NCI-H146 (cell line): ENCODE measurements around the gene LRMDA.
"Not testable (repeated sequence)": the region's sequence is repeated elsewhere in the genome, so short reads cannot be mapped to it uniquely, and the experiment has no call there.

Experiments used
- DNase-seq: peaks from one replicate; lab custom pipeline; 2025; lab: John Stamatoyannopoulos, UW

Gene LRMDA

DNA sequence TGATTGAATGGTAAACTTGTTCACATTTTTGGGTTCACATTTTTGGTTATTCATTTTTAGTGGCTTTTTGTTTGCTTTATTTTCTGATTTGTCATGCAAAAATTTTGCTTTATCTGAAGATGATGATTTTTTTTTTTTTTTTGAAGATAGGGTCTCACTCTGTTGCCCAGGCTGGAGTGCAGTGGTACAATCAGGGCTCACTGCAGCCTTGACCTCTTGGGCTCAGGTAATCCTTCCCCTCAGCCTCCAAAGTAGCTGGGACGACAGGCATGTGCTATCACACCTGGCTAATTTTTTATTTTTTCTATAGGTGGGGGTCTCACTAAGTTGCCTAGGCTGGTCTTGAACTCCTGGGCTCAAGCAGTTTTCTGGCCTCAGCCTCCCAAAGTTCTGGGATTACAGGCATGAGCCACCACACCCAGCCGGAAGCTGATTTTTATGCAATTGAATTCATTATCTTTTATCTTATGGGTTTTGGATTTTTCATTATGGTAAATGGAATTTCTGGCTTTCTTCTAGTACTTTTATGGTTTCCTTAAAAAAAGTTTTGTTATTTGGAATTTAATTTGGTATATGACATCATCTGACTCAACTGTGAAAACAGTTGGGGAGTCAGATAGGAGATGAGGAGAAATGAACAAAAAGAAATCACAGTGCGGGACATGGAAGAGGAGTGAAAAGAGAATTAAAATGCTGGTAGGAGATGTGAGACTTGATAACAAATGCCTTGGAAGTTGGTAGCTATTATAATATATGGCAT lies 158.7 kb downstream of the LRMDA start:
- DNase-seq = no peak

- no peak for DNase-seq
These were observed 160.8 kb downstream of the LRMDA start for GRCh38 chr10:75592151-75592787.

DNA sequence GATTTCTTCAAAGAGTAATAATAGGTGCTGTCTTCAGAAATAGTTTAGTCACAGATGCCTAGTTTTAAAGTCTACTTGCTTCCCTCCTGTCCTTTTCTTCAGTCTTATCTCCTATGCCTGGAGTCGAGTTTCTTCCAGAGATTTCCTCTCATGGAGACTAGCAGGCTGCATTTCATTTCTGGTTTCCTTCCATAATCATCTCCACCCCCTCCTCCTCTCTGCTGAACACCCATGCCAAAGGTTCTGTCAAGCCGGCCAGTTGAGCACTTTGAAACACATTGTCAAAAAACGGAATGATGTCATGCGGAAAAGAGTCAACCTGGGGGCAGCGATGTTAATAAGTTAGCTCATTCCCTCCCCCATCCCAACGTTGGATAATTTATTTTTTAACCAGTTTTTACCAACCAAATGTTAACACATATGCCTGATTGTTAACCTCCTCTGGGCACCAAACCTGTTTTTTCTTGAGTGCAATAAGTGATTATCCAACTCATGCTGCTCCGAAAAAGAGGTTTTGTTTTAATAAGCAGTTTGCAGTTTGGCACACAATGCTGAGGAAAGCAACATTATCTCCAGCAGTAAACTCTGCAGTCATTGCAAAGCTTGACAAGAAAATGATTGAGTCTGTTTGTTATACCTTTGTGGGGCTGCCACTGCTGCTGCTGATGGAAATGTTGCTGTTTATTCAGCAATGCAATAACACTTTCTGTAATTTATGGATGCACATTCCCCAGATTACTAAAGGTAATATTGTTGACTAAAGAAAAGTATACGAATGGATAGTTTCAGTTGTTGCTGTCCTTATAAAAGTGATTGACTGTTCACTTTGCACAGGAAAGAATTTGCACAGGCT lies 161.6 kb downstream of the LRMDA start:
- no peak for DNase-seq

DNA sequence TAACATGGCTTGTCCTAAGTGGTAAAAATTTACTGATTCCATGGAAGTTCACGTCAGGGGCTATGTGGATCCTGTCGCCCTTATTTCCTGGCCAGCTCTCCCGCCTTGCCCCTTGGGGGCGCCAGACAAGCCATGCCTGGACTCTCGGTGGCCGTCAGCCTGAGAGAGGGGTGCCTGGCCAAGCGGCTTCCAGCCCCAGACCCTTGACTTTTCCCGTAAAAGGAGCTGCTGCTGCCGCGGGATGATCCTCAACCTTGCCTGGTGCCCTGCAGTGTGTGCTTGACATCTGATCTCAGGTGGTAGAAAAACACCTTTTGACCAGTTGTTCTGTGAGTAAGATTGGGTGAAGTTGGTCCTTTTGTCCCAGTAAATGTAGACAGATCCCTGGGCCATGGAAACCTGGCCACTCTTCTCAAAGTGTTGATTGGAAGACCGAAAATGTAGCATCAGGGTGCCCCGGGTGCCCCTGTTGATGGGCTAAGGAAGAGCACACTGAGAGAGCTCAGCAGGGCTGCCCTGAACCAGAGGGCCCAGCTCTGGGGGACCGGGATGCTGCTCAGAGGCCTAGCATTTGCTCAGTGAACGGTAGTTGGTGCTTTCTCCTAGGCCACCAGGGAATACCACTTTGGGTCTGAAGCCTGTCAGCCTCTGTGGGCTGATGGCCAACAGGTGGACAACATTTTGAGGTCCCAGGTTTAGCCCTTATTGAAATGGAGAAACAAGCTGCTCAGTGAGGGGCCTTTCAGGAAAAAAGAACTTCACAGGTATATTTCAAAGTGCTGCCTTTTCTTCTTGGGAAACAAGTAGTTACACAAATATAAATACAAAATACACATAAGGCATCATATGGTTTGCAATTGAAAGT lies 162.5 kb downstream of the LRMDA start:
- peak; percentile 9 for DNase-seq

DNA sequence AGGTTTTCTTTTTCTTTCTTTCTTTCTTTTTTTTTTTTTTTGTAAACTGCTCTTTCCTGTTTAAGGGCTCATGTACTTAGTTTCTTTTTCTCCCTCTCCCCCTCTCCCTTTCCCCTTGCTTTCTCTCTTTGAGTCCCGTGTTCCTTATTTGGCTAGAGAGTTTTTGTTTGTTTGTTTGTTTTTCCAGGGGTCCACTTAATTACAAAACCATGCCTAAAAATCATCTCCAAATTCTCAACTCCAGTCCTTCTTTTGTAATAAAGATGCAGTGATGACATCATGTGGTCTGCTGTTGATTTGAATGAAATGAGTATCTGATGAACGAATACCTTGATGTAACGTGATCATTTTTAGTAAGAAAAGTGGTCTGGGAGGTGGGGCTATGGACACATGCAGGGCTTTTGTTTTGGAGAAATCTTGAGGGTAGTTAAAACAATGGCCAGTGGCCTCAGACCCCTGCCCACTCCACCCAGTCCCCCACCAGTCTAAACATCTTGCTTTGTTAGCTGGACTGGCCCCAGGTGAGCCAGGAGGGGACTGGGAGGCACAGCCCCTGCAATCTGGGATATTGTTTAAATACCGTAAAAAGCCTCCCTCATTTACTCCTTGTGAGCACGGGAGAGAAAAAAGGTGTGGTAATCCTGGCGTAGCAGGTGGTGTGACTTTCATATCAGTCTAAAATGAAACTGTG lies 165.7 kb downstream of the LRMDA start:
- peak; percentile 67 for DNase-seq

DNA sequence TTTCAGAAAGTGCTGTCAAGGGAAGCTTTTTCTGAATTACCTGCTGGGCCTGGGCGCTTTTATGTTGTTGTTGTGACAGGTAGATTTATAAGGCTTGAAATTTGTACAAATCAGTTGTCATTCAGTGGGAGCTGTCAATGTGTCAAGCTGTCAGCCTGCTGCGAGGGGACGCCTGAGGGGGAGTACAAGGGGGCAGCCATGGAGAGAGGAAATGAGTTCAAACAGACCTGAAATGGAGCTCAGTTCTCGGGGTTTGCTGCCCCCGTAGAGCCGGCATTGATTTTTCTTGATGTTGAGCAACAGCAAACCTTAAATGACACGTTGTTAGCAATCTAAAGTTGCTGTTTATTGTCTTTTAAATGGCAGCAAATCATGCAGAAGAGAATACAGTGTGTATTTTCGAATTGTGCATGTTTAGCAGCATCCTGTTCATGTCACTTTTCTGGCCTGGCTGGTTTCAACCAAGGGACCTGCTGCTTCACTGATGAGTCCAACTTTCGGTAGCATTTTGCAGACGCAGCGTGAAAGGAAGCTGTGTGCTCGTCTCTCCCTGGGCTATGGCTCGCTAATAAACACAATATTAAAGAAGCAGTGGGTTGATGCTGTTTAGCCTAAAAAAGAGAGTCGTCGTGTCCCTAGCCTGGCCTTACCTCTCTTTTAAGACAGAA lies 166.5 kb downstream of the LRMDA start:
- peak; percentile 58 for DNase-seq

GRCh38 chr10:75598998-75599397 lies 167.6 kb downstream of the LRMDA start:
- peak; percentile 21 for DNase-seq

DNA sequence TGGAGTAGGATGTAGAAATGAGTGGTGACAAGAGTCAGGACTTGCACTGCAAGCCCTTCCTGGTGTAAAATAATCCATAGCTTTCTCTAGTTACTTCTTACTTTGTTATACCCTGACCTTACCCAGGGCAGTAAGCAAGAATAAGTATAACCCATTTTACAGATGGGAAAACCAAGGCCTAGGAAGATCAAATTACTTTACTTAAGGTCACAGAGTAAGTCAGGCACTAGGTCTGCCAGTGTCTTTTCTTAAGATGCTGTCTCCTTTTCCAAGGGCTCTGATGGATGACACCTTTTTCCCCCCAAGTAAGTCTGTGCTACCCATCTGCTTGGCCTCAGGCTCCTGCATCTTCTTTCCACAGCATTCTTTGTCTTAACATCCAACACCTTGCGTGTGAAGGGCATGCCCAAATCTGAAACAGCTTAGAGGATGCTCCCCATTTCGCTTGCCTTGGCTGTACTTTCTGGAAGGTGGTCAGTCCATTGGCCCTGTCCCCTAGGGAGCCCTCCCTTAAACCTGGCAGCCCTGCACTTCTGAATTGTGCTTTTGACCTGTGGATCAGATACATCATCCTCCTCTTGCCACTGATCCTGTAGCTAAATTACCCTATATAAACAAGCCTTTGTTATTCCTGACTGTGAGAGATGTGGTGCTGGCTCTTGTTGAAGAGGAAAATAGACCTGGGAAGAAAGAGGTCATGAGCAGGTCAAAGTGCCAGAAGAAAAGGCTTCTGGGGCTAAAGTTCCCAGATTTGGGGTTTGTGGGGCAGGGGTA lies 168.6 kb downstream of the LRMDA start:
- DNase-seq = peak; percentile 58

GRCh38 chr10:75600833-75601232 lies 169.4 kb downstream of the LRMDA start:
- peak; percentile 36 for DNase-seq

DNA sequence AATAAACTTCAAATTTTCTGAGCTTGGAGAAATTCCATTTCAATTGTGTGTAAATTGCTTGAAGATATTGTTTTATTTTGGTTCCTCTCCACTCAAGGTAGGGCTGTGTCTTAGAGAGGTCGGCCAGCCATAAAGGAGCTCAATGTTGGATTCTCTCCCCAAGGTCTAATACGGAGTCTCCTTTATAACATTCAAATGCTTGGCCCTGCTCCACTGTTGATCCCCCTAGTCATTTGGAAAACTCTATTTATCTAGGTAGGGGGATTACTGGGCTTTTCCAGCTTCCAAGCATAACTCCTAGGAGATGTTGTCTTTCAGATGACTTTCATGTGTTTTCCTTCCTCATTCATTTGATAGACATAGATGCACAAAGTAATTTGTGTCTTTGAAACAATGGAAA lies 170.9 kb downstream of the LRMDA start:
- DNase-seq = no peak

GRCh38 chr10:75605096-75605495 lies 173.7 kb downstream of the LRMDA start:
- DNase-seq = no peak

DNA sequence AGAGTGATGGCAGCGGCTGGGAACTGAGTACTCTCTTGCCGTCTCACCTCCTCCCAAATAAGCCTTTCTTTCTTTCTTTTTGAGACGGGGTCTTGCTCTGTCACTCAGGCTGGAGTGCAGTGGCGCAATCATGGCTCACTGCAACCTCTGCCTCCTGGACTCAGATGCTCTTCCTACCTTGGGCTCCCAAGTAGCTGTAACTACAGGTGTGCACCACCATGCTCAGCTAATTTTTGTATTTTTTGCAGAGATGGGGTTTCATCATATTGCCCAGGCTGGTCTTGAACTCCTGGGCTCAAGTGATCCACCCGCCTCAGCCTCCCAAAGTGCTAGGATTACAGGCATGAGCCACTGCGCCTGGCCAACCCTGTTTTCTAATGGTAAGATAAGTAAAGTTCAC lies 174.4 kb downstream of the LRMDA start:
- DNase-seq = not testable (repeated sequence)

GRCh38 chr10:75606203-75606779 lies 174.9 kb downstream of the LRMDA start:
- DNase-seq = no peak

- no peak for DNase-seq
These were observed 176.2 kb downstream of the LRMDA start for GRCh38 chr10:75607576-75607975.

DNA sequence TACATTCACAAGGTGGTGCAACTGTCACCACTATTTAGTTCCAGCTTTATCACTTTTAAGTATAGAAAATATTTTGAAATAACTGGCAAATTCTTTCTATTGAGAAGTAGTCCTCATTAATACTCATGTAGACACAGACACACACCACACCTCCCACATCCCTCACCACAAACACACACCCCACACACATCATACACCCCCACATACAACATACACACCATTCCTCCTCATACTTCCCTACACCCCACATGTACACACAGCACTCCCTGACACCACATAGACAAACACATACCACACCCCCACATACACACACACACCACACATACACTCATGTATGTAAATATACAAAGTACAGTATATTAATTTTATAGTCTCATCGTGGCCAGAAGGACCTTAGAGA lies 178.8 kb downstream of the LRMDA start:
- no peak for DNase-seq

DNA sequence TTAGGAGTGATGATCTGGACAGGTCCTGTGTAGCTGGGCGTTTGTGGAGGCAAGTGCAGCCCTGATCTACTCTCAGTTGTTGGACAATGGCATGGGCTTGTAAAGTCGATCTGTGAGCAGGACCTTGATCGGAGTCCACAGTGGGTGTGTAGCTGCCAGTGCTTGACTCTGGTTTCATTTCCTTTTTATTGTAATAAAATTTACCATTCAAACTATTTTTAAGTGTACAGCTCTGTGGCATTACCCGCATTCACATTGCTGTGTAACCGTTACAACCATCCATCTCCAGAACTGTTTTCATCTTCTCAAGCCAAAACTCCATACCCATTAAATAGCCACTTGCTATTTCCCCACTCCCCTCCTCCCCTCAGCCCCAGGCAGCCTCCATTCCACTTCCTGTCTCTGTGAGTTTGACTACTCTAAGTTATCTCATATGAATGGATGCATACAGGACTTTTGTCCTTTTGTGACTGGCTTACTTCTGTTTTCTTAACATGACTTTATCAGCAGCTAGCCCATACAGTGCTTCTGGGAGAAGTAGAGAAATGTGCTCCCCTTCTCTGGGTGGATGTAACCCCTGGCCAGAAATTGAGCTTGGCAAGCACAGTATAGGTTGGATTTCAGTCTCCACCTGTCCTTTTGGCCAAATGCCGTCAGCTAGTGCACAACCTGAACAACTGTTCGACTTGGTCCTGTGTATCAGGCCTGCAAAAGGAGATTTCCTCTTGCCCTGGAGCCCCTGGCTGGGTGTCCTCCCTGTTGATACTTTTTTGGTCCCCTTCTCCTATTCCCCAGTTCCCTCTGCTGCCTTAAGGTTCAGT lies 180.0 kb downstream of the LRMDA start:
- DNase-seq = no peak

DNA sequence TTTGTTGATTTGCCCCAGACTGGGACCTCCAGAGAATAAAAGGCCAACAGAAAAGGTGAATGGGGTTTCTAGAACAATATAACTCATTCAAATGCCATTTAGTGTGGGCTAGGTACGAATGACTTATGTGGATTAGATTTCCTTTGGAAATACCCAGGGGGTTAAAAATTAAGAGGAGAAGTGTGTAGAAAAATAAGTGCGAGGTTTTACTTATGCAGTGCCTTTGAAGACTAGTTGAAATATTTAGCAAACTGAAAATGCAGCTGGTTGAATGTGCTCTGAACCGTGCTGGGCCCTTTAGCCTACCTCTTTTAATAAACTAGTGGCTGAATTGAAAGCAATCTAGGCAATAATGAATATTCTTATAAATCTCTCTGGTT lies 180.6 kb downstream of the LRMDA start:
- no peak for DNase-seq

DNA sequence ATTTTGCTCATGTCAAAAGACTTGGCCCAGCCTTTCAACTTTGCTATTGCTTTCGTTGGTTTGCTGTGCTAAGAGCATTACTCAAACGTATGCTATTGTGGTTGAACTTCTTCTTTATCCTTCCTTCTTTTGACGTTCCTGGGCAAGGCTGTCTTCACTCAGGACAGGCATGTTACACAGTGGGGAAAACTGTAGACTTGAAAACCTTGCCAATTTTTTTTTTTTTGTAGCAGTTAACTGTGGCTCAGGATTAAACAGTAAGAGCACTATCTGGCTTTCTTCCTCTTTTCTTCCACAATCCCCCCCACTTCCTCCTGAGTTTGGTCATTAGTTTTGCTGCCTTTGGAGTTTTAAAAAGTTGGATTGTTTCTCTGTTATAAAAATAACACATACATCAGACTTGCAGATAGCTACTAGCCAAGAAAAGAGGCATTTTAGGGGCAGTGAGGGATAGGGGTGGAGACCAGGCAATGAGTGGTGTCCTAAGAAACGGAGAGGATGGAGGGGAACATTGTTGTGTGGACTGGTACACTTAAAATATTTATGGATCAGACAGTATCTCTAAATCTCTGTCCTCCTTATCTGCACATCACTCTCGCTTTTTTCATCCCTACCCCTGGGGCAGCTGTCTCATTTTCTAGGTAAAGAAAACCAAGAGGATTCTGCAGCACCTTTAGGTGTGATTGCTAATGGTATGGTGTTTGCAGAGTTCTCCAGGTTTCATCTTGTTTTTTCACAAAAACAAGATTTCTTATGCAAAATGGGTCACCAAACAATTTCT lies 181.7 kb downstream of the LRMDA start:
- no peak for DNase-seq
